H9 (cell line): ENCODE results near the gene HTR7. TPM values are rescaled to one million over a fixed set of nuclear protein-coding genes. Genes with fewer than 3 reads are reported as not detected.

Experiments used
- DNase-seq: peaks from one replicate; pipeline ENCODE4 v3.0.0-alpha.2; 2017
- H2AFZ ChIP-seq: one replicate; pipeline ENCODE4 v1.6.1; 2013; ENCODE audit warnings: mild to moderate bottlenecking, low read length, control low read depth, moderate library complexity
- H2AK5ac ChIP-seq: 2 replicates; pipeline ENCODE4 v1.6.1; 2013; ENCODE audit warnings: low read length, control low read depth, mixed read lengths; ENCODE audit not compliant: insufficient read length
- H2BK120ac ChIP-seq: one replicate; pipeline ENCODE4 v1.6.1; 2013; ENCODE audit warnings: low read depth, mild to moderate bottlenecking, low read length, control low read depth, inconsistent platforms; ENCODE audit not compliant: poor library complexity, severe bottlenecking
- H2BK12ac ChIP-seq: 2 replicates; pipeline ENCODE4 v1.6.1; 2013; ENCODE audit warnings: low read length, control low read depth, mixed read lengths, low read depth; ENCODE audit not compliant: insufficient read length
- H2BK15ac ChIP-seq: 2 replicates; pipeline ENCODE4 v1.6.1; 2013; ENCODE audit warnings: low read depth, low read length, control low read depth
- H2BK20ac ChIP-seq: one replicate; pipeline ENCODE4 v1.6.1; 2013; ENCODE audit warnings: low read depth, mild to moderate bottlenecking, low read length, control low read depth, inconsistent platforms; ENCODE audit not compliant: poor library complexity, severe bottlenecking
- H2BK5ac ChIP-seq: 2 replicates; pipeline ENCODE4 v1.6.1; 2013; ENCODE audit warnings: low read length, control low read depth, mixed read lengths; ENCODE audit not compliant: insufficient read length
- H3K14ac ChIP-seq: 2 replicates; pipeline ENCODE4 v1.6.1; 2013; ENCODE audit warnings: low read length, control low read depth; ENCODE audit not compliant: insufficient read depth
- H3K18ac ChIP-seq: 2 replicates; pipeline ENCODE4 v1.6.1; 2013; ENCODE audit warnings: low read depth, mild to moderate bottlenecking, mixed read lengths, low read length, control low read depth; ENCODE audit not compliant: insufficient read length
- H3K23ac ChIP-seq: 2 replicates; pipeline ENCODE4 v1.6.1; 2013; ENCODE audit warnings: low read length, control low read depth, mixed read lengths, low read depth; ENCODE audit not compliant: insufficient read length
- H3K23me2 ChIP-seq: 2 replicates; pipeline ENCODE4 v1.6.1; 2013; ENCODE audit warnings: low read depth, mild to moderate bottlenecking, mixed read lengths, low read length, control low read depth; ENCODE audit not compliant: insufficient read length, poor library complexity, severe bottlenecking
- H3K27ac ChIP-seq: 2 replicates; pipeline ENCODE4 v1.5.1; 2013; ENCODE audit warnings: low read length, control low read depth, mixed read lengths, low read depth; ENCODE audit not compliant: insufficient read length
- H3K27me3 ChIP-seq: 2 replicates; pipeline ENCODE4 v1.6.1; 2013; ENCODE audit warnings: low read length, control low read depth, inconsistent platforms; ENCODE audit not compliant: insufficient read depth
- H3K4ac ChIP-seq: 2 replicates; pipeline ENCODE4 v1.6.1; 2013; ENCODE audit warnings: low read depth, mild to moderate bottlenecking, control low read depth, inconsistent platforms, low read length, moderate library complexity
- H3K4me1 ChIP-seq: 2 replicates; pipeline ENCODE4 v1.6.1; 2013; ENCODE audit warnings: low read length, control low read depth, inconsistent platforms; ENCODE audit not compliant: insufficient read depth
- H3K4me2 ChIP-seq: 2 replicates; pipeline ENCODE4 v1.6.1; 2013; ENCODE audit warnings: low read length, control low read depth, mixed read lengths; ENCODE audit not compliant: insufficient read length, insufficient read depth
- H3K56ac ChIP-seq: 2 replicates; pipeline ENCODE4 v1.6.1; 2013; ENCODE audit warnings: low read depth, mild to moderate bottlenecking, mixed read lengths, low read length, control low read depth; ENCODE audit not compliant: insufficient read length
- H3K79me1 ChIP-seq: 2 replicates; pipeline ENCODE4 v1.6.1; 2013; ENCODE audit warnings: low read depth, mild to moderate bottlenecking, moderate library complexity, low read length, control low read depth, inconsistent platforms; ENCODE audit not compliant: insufficient read depth, poor library complexity, severe bottlenecking
- H3K79me2 ChIP-seq: 2 replicates; pipeline ENCODE4 v1.6.1; 2013; ENCODE audit warnings: low read length, control low read depth, inconsistent platforms; ENCODE audit not compliant: insufficient read depth
- H3K9ac ChIP-seq: 2 replicates; pipeline ENCODE4 v1.6.1; 2013; ENCODE audit warnings: low read length, control low read depth, mixed read lengths; ENCODE audit not compliant: insufficient read length; ENCODE audit errors: extremely low read depth
- H3K9me3 ChIP-seq: one replicate; pipeline ENCODE4 v1.6.1; 2013; ENCODE audit warnings: low read depth, low read length, inconsistent platforms; ENCODE audit not compliant: control insufficient read depth
- H3T11ph ChIP-seq: one replicate; pipeline ENCODE4 v1.6.1; 2013; ENCODE audit warnings: mild to moderate bottlenecking, low read length, control low read depth, inconsistent platforms
- H4K20me1 ChIP-seq: one replicate; pipeline ENCODE4 v1.6.1; 2013; ENCODE audit not compliant: control insufficient read depth, insufficient read length, insufficient read depth
- H4K5ac ChIP-seq: 2 replicates; pipeline ENCODE4 v1.6.1; 2013; ENCODE audit warnings: low read depth, mild to moderate bottlenecking, mixed read lengths, low read length, control low read depth; ENCODE audit not compliant: insufficient read length
- H4K8ac ChIP-seq: replicated peaks from 2 replicates; pipeline ENCODE4 v1.6.1; 2013; ENCODE audit warnings: low read length, control low read depth, mixed read lengths, low read depth; ENCODE audit not compliant: insufficient read length
- H4K91ac ChIP-seq: 2 replicates; pipeline ENCODE4 v1.6.1; 2013; ENCODE audit warnings: low read depth, mild to moderate bottlenecking, moderate library complexity, mixed read lengths, low read length, control low read depth; ENCODE audit not compliant: insufficient read length
- H3K27ac Mint-ChIP-seq, 3 experiments: 2 replicates in 2 of 3; 3 replicates in 1 of 3; pipeline ENCODE4 v1.8.0; 2020 to 2021; ENCODE audit warnings: mixed read lengths in 3 of 3, mild to moderate bottlenecking in 1 of 3, moderate library complexity in 1 of 3
- H3K27me3 Mint-ChIP-seq: 2 replicates; pipeline ENCODE4 v1.8.0; 2021; ENCODE audit warnings: low read depth, mild to moderate bottlenecking, moderate library complexity, mixed read lengths
- H3K36me3 Mint-ChIP-seq, 3 experiments: 2 replicates in 2 of 3; 3 replicates in 1 of 3; pipeline ENCODE4 v1.8.0; 2020 to 2021; ENCODE audit warnings: low read depth in 3 of 3, mixed read lengths in 3 of 3; ENCODE audit not compliant: insufficient read depth in 1 of 3
- H3K4me1 Mint-ChIP-seq, 2 experiments: 2 replicates each; pipeline ENCODE4 v1.8.0; 2020; ENCODE audit warnings: mixed read lengths in 2 of 2
- H3K4me3 Mint-ChIP-seq, 2 experiments: 2 replicates in 1 of 2; 3 replicates in 1 of 2; pipeline ENCODE4 v1.8.0; 2020 to 2021; ENCODE audit warnings: mild to moderate bottlenecking in 2 of 2, mixed read lengths in 2 of 2, moderate library complexity in 1 of 2
- H3K9me3 Mint-ChIP-seq, 2 experiments: 2 replicates in 1 of 2; 3 replicates in 1 of 2; pipeline ENCODE4 v1.8.0; 2020; ENCODE audit warnings: mild to moderate bottlenecking in 2 of 2, mixed read lengths in 2 of 2, moderate library complexity in 1 of 2
- CTCF ChIP-seq: fragments of 200-600 bp; sonication (generic); conservative IDR thresholded peaks from 3 replicates; pipeline ENCODE4 v1.8.0; 2021; ENCODE audit warnings: antibody characterized with exemption, mild to moderate bottlenecking
- WGBS: extraction: QIAGEN DNeasy Blood & Tissue Kit; methylation state at CpG from one replicate; pipeline ENCODE4 v1.1.7; 2013; ENCODE audit warnings: missing lambda C conversion rate, low lambda C conversion rate, mixed read lengths; ENCODE audit not compliant: insufficient read length; ENCODE audit errors: extremely low coverage; 5-methylcytosine and 5-hydroxymethylcytosine counted together
- total RNA-seq: library from RNA; stranded (reverse); gene quantifications from 2 replicates; pipeline ENCODE4 v1.2.1, GENCODE V29; 2021

The HTR7 gene
- total RNA-seq, 1 experiment from 2014 or later = 21.3 TPM

DNA sequence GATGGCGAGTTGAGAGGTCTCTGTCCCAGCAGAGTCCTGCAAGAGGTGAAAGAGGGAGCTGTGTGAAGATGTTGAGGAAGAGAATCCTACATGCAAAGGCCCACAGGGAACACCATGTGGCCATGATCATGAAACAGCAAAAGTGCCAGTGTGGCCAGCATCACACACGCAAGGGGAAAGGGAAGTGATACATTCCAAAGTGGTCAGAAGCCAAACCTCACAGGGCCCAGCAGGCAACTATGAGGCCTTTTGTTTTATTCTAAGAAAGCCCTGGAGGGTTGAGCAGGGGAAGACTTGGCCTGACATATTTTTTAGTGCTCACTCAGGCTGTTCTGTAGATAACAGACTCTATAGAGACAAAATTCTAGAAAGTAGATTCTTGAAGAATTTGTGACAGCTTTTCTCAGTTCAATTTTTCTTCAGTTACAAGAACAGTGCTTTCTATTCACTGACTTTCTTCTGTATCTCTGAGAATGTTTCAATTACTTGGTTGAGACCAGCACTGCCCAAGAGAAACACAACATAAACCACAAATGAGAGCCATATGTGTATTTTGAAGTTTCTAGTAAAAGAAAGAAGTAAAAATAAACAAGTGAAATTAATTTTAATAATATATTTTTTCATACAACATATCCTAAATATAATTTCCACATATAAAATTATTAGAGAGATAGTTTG, 82.3 kb downstream of the HTR7 start:
- H4K91ac ChIP-seq = no peak overlapping the region
- Mint-ChIP-seq H3K9me3 (no peaks in the 10 kb centered on the region), H3K36me3 (no peaks in the 10 kb centered on the region), H3K27ac (peak overlapping the region in 1 of 3 experiments; percentile 3; a peak in 1 of 7 replicates), H3K4me1 (peaks cover 7 to 23% of the 10 kb centered on the region in 2 experiments), H3K27me3 (no peaks in the 10 kb centered on the region; the same call in 1 of the 2 replicates), H3K4me3 (no peak overlapping the region)
- no peaks in the 10 kb centered on the region for H3K79me1 ChIP-seq
- no peak overlapping the region for H3K27ac ChIP-seq
- no peak overlapping the region for H2BK120ac ChIP-seq
- H2AFZ ChIP-seq = no peak overlapping the region
- H3K23me2 ChIP-seq = no peaks in the 10 kb centered on the region
- H3K79me2 ChIP-seq = no peaks in the 10 kb centered on the region
- H2BK20ac ChIP-seq = no peak overlapping the region
- no peak overlapping the region for H3K18ac ChIP-seq
- no peak overlapping the region for H3K4me2 ChIP-seq
- no peak overlapping the region for H2BK12ac ChIP-seq
- no peak overlapping the region for H4K8ac ChIP-seq
- no peaks in the 10 kb centered on the region for H3K27me3 ChIP-seq
- no peak overlapping the region for H3T11ph ChIP-seq
- H3K4ac ChIP-seq = no peak overlapping the region
- H3K9me3 ChIP-seq = no peaks in the 10 kb centered on the region
- no peak for TF ChIP-seq CTCF
- no CpG with 5 or more reads among the region's 2 CpGs for WGBS
- no peak overlapping the region for H4K5ac ChIP-seq
- H3K9ac ChIP-seq = no peak overlapping the region
- no peak overlapping the region for H3K56ac ChIP-seq
- peak overlapping the region; percentile 4; the same call in 1 of the 2 replicates for H3K14ac ChIP-seq
- no peak for DNase-seq
- no peak overlapping the region for H2BK15ac ChIP-seq
- H4K20me1 ChIP-seq = no peaks in the 10 kb centered on the region
- no peak overlapping the region for H2AK5ac ChIP-seq
- H2BK5ac ChIP-seq = no peak overlapping the region
- no peak overlapping the region for H3K23ac ChIP-seq
- no peaks in the 10 kb centered on the region for H3K4me1 ChIP-seq
